Measurements from ENCODE around the gene PEX26. TPM values are rescaled to one million over a fixed set of nuclear protein-coding genes. Genes with fewer than 3 reads are reported as not detected.
"Not testable (repeated sequence)": the region's sequence is repeated elsewhere in the genome, so short reads cannot be mapped to it uniquely, and the experiment has no call there.

Gene PEX26
- total RNA-seq, 1 experiment from 2014 or later, result 30.6 TPM

DNA sequence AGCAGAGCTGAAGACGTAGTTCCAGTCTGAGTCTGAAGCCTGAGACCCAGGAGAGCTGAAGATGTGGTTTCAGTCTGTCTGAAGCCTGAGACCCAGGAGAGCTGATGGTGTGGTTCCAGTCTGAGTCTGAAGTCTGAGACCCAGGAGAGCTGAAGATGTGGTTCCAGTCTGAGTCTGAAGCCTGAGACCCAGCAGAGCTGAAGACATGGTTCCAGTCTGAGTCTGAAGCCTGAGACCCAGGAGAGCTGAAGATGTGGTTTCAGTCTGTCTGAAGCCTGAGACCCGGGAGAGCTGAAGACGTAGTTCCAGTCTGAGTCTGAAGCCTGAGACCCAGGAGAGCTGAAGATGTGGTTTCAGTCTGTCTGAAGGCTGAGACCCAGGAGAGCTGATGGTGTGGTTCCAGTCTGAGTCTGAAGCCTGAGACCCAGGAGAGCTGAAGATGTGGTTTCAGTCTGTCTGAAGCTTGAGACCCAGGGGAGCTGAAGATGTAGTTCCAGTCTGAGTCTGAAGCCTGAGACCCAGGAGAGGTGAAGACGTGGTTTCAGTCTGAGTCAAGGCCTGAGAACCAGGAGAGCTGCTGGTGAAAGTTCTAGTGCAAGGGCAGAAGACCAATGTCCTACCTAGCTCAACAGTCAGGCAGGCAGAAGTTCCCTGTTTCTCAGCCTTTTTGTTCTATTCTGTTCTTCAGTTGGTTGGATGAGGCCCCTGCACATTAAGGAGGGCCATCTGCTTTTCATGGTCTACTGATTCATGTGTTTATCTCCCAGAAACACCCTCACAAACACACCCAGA, 29.0 kb downstream of the PEX26 start:
- H3K79me2 ChIP-seq (ENCODE audit: low read length); H3K4me2 ChIP-seq (ENCODE audit: low read length); H3K9me2 ChIP-seq (replicated peaks; ENCODE audit: low read length); H2AFZ ChIP-seq (ENCODE audit: low read length); H3K9me3 ChIP-seq (ENCODE audit: low read length); CTCF ChIA-PET; H3K4me1 ChIP-seq (ENCODE audit: insufficient read depth, low read length); H3K36me3 ChIP-seq (ENCODE audit: low read depth, low read length); ATAC-seq; H3K4me3 ChIP-seq (ENCODE audit: low read length); intact Hi-C loops (cut with micrococcal nuclease); POLR2A ChIA-PET (ENCODE audit: unreplicated experiment); BruUV-seq (replicated peaks); H3K27me3 ChIP-seq (ENCODE audit: low read length); H3F3A ChIP-seq (ENCODE audit: low read length, unreplicated experiment); H3K9ac ChIP-seq (ENCODE audit: low read length); DNase-seq; H4K20me1 ChIP-seq (ENCODE audit: low read length); H3K27ac ChIP-seq (ENCODE audit: low read length): not testable (repeated sequence)

DNA sequence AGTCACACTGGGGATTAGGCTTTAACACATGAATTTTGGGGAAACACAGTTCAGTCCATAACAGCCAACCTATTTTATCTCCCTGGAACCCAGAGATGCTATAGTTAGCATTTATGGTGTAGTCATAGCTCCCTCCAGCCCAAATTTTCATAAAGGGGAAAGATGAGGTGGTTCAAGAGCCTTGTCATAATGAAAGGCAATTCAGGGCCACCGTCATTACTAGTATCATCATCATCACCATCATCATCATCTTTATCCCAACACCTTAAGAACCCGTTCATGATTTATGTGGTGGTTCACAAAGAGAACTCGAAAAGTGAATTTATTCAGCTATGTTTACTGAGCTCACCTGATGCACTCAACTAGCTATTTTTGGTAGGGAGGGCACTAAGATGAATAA, 30.4 kb downstream of the PEX26 start:
- H3K4me1 ChIP-seq (ENCODE audit: insufficient read depth, low read length), result no peaks in the 10 kb centered on the region
- H2AFZ ChIP-seq (ENCODE audit: low read length), result no peak overlapping the region
- no peak overlapping the region for H3K4me3 ChIP-seq (ENCODE audit: low read length)
- intact Hi-C loops (cut with micrococcal nuclease), result no loop called here
- ChIA-PET POLR2A (ENCODE audit: unreplicated experiment) (no interaction called here), CTCF (interaction anchor here (0.6 kb wide), 1 partner anchor 286 kb away, joined by 3 read pairs; no protein-coding TSS in a partner anchor)
- no peak for ATAC-seq
- DNase-seq, result no peak
- H4K20me1 ChIP-seq (ENCODE audit: low read length), result no peaks in the 10 kb centered on the region
- H3K27me3 ChIP-seq (ENCODE audit: low read length), result no peaks in the 10 kb centered on the region
- TF ChIP-seq EZH2 (IDR thresholded peaks at IDR 0.05; ENCODE audit: low read length, unreplicated experiment), result no peak
- TF ChIP-seq, protein P1, sequence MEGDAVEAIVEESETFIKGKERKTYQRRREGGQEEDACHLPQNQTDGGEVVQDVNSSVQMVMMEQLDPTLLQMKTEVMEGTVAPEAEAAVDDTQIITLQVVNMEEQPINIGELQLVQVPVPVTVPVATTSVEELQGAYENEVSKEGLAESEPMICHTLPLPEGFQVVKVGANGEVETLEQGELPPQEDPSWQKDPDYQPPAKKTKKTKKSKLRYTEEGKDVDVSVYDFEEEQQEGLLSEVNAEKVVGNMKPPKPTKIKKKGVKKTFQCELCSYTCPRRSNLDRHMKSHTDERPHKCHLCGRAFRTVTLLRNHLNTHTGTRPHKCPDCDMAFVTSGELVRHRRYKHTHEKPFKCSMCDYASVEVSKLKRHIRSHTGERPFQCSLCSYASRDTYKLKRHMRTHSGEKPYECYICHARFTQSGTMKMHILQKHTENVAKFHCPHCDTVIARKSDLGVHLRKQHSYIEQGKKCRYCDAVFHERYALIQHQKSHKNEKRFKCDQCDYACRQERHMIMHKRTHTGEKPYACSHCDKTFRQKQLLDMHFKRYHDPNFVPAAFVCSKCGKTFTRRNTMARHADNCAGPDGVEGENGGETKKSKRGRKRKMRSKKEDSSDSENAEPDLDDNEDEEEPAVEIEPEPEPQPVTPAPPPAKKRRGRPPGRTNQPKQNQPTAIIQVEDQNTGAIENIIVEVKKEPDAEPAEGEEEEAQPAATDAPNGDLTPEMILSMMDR (conservative IDR thresholded peaks at IDR 0.05; ENCODE audit: low read depth, low read length), result no peak
- TF ChIP-seq EZH2phosphoT487 (IDR thresholded peaks at IDR 0.05; ENCODE audit: borderline replicate concordance, low read length), result no peak
- H3K9me3 ChIP-seq (ENCODE audit: low read length), result no peaks in the 10 kb centered on the region
- H3K4me2 ChIP-seq (ENCODE audit: low read length), result no peak overlapping the region
- BruUV-seq (replicated peaks), result no TSS peak
- no peak overlapping the region for H3K27ac ChIP-seq (ENCODE audit: low read length)
- no peaks in the 10 kb centered on the region for H3F3A ChIP-seq (ENCODE audit: low read length, unreplicated experiment)
- H3K36me3 ChIP-seq (ENCODE audit: low read depth, low read length), result no peaks in the 10 kb centered on the region
- H3K9me2 ChIP-seq (replicated peaks; ENCODE audit: low read length), result no peaks in the 10 kb centered on the region
- H3K9ac ChIP-seq (ENCODE audit: low read length), result no peak overlapping the region
- no peaks in the 10 kb centered on the region for H3K79me2 ChIP-seq (ENCODE audit: low read length)

DNA sequence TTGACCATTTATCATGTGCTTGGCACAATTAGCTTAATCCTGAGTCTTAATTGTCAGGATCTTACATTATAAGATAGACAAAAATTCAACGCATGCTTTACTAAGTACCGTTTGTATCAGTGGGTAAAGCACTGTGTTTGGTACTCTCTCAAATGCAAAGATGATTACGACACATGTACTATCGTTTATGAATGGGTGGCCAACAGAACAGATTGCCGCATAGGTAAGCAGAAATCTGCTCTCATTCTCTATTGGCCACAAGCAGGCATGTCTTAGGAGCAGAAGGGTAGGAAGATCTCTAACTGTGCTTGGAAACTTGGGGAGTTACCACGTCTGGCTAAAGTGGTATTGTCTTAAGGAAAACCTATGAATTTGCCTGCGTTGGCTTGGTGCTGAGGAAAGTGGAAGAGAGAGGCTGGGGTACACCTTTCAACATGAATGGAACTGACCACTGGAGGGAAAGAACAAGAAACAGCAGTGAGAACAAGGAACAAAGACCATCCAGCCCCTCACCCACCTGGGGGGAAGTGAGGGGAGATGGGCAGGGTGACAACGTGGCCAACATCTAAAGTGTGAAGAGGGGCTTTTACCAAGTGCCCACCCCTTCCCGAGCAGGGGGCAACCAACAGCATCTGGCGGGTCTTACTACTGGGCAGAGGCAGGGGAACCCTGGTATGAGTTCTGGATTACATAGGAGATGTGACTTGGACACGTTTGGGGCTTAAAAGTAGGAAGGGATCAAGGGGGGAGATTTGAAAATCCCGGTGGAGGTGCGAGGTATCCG, 31.8 kb downstream of the PEX26 start:
- no peaks in the 10 kb centered on the region for H3K9me3 ChIP-seq (ENCODE audit: low read length)
- no peaks in the 10 kb centered on the region for H3K79me2 ChIP-seq (ENCODE audit: low read length)
- 0 out of 2 replicates have a peak overlapping the region, but pooled peaks have one; percentile 76 for H2AFZ ChIP-seq (ENCODE audit: low read length)
- CTCF ChIA-PET, result no interaction called here
- H3F3A ChIP-seq (ENCODE audit: low read length, unreplicated experiment), result no peaks in the 10 kb centered on the region
- H3K4me1 ChIP-seq (ENCODE audit: insufficient read depth, low read length), result no peaks in the 10 kb centered on the region
- TF ChIP-seq EZH2phosphoT487 (IDR thresholded peaks at IDR 0.05; ENCODE audit: borderline replicate concordance, low read length), result no peak
- TF ChIP-seq EZH2 (IDR thresholded peaks at IDR 0.05; ENCODE audit: low read length, unreplicated experiment), result no peak
- TF ChIP-seq, protein P1 (conservative IDR thresholded peaks at IDR 0.05; ENCODE audit: low read depth, low read length), result no peak
- H3K27ac ChIP-seq (ENCODE audit: low read length), result no peak overlapping the region
- H4K20me1 ChIP-seq (ENCODE audit: low read length), result no peaks in the 10 kb centered on the region
- no TSS peak for BruUV-seq (replicated peaks)
- H3K27me3 ChIP-seq (ENCODE audit: low read length), result no peaks in the 10 kb centered on the region
- H3K9ac ChIP-seq (ENCODE audit: low read length), result no peak overlapping the region
- H3K4me2 ChIP-seq (ENCODE audit: low read length), result peak overlapping the region; percentile 91
- DNase-seq (no peak), ATAC-seq (no peak)
- peak overlapping the region; percentile 63; the same call in 1 of the 2 replicates for H3K4me3 ChIP-seq (ENCODE audit: low read length)
- no peaks in the 10 kb centered on the region for H3K36me3 ChIP-seq (ENCODE audit: low read depth, low read length)
- no peaks in the 10 kb centered on the region for H3K9me2 ChIP-seq (replicated peaks; ENCODE audit: low read length)
- POLR2A ChIA-PET (ENCODE audit: unreplicated experiment), result no interaction called here
- intact Hi-C loops (cut with micrococcal nuclease), result no loop called here

Data from PC-3 (cell line).